CD14-positive monocyte (primary cell): ENCODE measurements around the gene TNN. TPM values are rescaled to one million over a fixed set of nuclear protein-coding genes. Genes with fewer than 3 reads are reported as not detected.

Source experiments
- DNase-seq, 3 donors: peaks; one replicate each; pipeline ENCODE4 v3.0.0-alpha.2; 2011 to 2022
- H2AFZ ChIP-seq: 2 replicates; pipeline ENCODE4 v1.6.0; 2012; ENCODE audit warnings: mild to moderate bottlenecking, low read depth, low read length, inconsistent platforms; ENCODE audit not compliant: insufficient read depth, poor library complexity, severe bottlenecking
- H3K27ac ChIP-seq, 2 donors: 1 replicate in 1 of 2; 2 replicates in 1 of 2; pipeline ENCODE4 v1.5.1; 2012 to 2013; ENCODE audit warnings: low read length in 2 of 2, control low read depth in 1 of 2, inconsistent platforms in 1 of 2, low read depth in 1 of 2, mild to moderate bottlenecking in 1 of 2
- H3K27me3 ChIP-seq, 2 donors: one replicate each; pipeline versions ENCODE4 v1.6.0 to v1.6.1; 2011 to 2013; ENCODE audit warnings: low read length in 2 of 2; ENCODE audit not compliant: control insufficient read depth in 2 of 2, insufficient read depth in 2 of 2
- H3K36me3 ChIP-seq, 2 donors: replicated peaks in 1 of 2; 1 replicate in 1 of 2; 2 replicates in 1 of 2; pipeline versions ENCODE4 v1.5.1 to v1.6.1; 2012 to 2013; ENCODE audit warnings: low read length in 2 of 2, control low read depth in 1 of 2, inconsistent platforms in 1 of 2, mild to moderate bottlenecking in 1 of 2; ENCODE audit not compliant: insufficient read depth in 2 of 2, control insufficient read depth in 1 of 2
- H3K4me1 ChIP-seq, 2 donors: 1 replicate in 1 of 2; 2 replicates in 1 of 2; pipeline versions ENCODE4 v1.5.1 to v1.6.1; 2012 to 2013; ENCODE audit warnings: low read length in 2 of 2, control low read depth in 1 of 2, inconsistent platforms in 1 of 2, mild to moderate bottlenecking in 1 of 2, moderate library complexity in 1 of 2; ENCODE audit not compliant: insufficient read depth in 2 of 2, control insufficient read depth in 1 of 2
- H3K4me2 ChIP-seq: replicated peaks from 2 replicates; pipeline ENCODE3; 2012; ENCODE audit warnings: low read length, moderate library complexity, mild to moderate bottlenecking; ENCODE audit not compliant: poor library complexity, severe bottlenecking; ENCODE audit errors: extremely low read depth
- H3K4me3 ChIP-seq, 3 experiments: fragments of 200-600 bp in 1 of 3; sonication (generic) in 1 of 3; replicated peaks in 1 of 3; 1 replicate in 2 of 3; 2 replicates in 1 of 3; pipeline ENCODE4 v1.5.1; 2011 to 2013; ENCODE audit warnings: low read length in 3 of 3, mild to moderate bottlenecking in 3 of 3, control low read depth in 2 of 3, low read depth in 2 of 3, inconsistent platforms in 1 of 3, moderate library complexity in 1 of 3
- H3K79me2 ChIP-seq: 2 replicates; pipeline ENCODE4 v1.6.0; 2012; ENCODE audit warnings: mild to moderate bottlenecking, control low read depth, inconsistent platforms, low read length, moderate library complexity; ENCODE audit not compliant: insufficient read depth
- H3K9ac ChIP-seq: 2 replicates; pipeline ENCODE4 v1.6.0; 2017; ENCODE audit warnings: low read length, mild to moderate bottlenecking; ENCODE audit not compliant: insufficient read depth, poor library complexity, severe bottlenecking
- H3K9me3 ChIP-seq, 2 donors: replicated peaks in 1 of 2; 1 replicate in 1 of 2; 2 replicates in 1 of 2; pipeline versions ENCODE4 v1.5.1 to v1.6.1; 2012 to 2013; ENCODE audit warnings: low read length in 2 of 2, control low read depth in 1 of 2; ENCODE audit not compliant: control insufficient read depth in 1 of 2, insufficient read depth in 1 of 2
- H4K20me1 ChIP-seq: 2 replicates; pipeline ENCODE4 v1.6.0; 2012; ENCODE audit warnings: mild to moderate bottlenecking, low read length, control low read depth, moderate library complexity; ENCODE audit not compliant: insufficient read depth
- H3K27ac Mint-ChIP-seq, 7 donors: one replicate each; pipeline ENCODE4 v1.8.0; 2020; ENCODE audit warnings: mild to moderate bottlenecking in 7 of 7, mixed read lengths in 7 of 7, moderate library complexity in 6 of 7, inconsistent platforms in 2 of 7
- H3K27me3 Mint-ChIP-seq, 3 donors: one replicate each; pipeline ENCODE4 v1.8.0; 2021 to 2022; ENCODE audit warnings: low read depth in 3 of 3, mild to moderate bottlenecking in 3 of 3, mixed read lengths in 3 of 3, moderate library complexity in 3 of 3, inconsistent platforms in 1 of 3
- H3K36me3 Mint-ChIP-seq, 2 donors: one replicate each; pipeline ENCODE4 v1.8.0; 2020; ENCODE audit warnings: mixed read lengths in 2 of 2, inconsistent platforms in 1 of 2, mild to moderate bottlenecking in 1 of 2
- H3K4me1 Mint-ChIP-seq: one replicate; pipeline ENCODE4 v1.8.0; 2020; ENCODE audit warnings: mild to moderate bottlenecking, mixed read lengths
- H3K4me3 Mint-ChIP-seq, 2 donors: one replicate each; pipeline ENCODE4 v1.8.0; 2020; ENCODE audit warnings: mild to moderate bottlenecking in 2 of 2, mixed read lengths in 2 of 2, moderate library complexity in 1 of 2
- H3K9me3 Mint-ChIP-seq, 7 donors: one replicate each; pipeline ENCODE4 v1.8.0; 2020 to 2022; ENCODE audit warnings: mixed read lengths in 7 of 7, mild to moderate bottlenecking in 6 of 7, moderate library complexity in 6 of 7, inconsistent platforms in 2 of 7
- CTCF ChIP-seq: fragments of 200-600 bp; IDR thresholded peaks from one replicate; pipeline ENCODE4 v1.8.0; 2022; ENCODE audit warnings: antibody characterized with exemption, mild to moderate bottlenecking
- WGBS: methylation state at CpG from one replicate; pipeline ENCODE4 v1.1.5; 2013; ENCODE audit warnings: missing lambda C conversion rate; ENCODE audit not compliant: insufficient coverage; 5-methylcytosine and 5-hydroxymethylcytosine counted together
- intact Hi-C, 2 donors: fragments of 100-400 bp; cut with micrococcal nuclease; formaldehyde crosslinking; loops; one replicate each; pipeline versions ENCODE4 v1.15.0 to v1.15.1; 2023
- polyA plus RNA-seq, 3 donors: library from polyadenylated mRNA; depleted of rRNA in 1 of 3; unstranded in 2 of 3; stranded (reverse) in 1 of 3; fragments of 300-500 nt in 2 of 3; fragments of >200 nt in 1 of 3; fragmentation: Illumina TruSeq in 2 of 3; gene quantifications; 1 replicate in 2 of 3; 2 replicates in 1 of 3; pipeline ENCODE4 v1.2.3, GENCODE V29; 2012 to 2021

Gene TNN
- polyA plus RNA-seq, 3 donors = not detected

GRCh38 chr1:175146529-175147213 is 79.0 kb downstream of the TNN start:
- peaks cover 7 to 11% (median 8%) of the 10 kb centered on the region in 3 donors for H3K27me3 Mint-ChIP-seq
- WGBS = 50% methylated on average over 8 of the region's 21 CpGs
- TF ChIP-seq CTCF = peak; percentile 82
- no peaks in the 10 kb centered on the region for H3K36me3 Mint-ChIP-seq
- no peaks in the 10 kb centered on the region for H3K9me3 Mint-ChIP-seq
- peak; percentile 52 to 57 (median 55) for DNase-seq
- Histone ChIP-seq H3K27ac (no peak overlapping the region), H3K36me3 (no peaks in the 10 kb centered on the region), H2AFZ (no peak overlapping the region), H3K4me2 (peak overlapping the region; percentile 23), H3K27me3 (no peaks in the 10 kb centered on the region), H4K20me1 (no peaks in the 10 kb centered on the region), H3K4me1 (peaks cover 0 to 4% of the 10 kb centered on the region in 2 donors), H3K9me3 (no peaks in the 10 kb centered on the region), H3K79me2 (no peaks in the 10 kb centered on the region), H3K9ac (no peak overlapping the region), H3K4me3 (no peak overlapping the region)
- H3K4me1 Mint-ChIP-seq = peaks cover 11% of the 10 kb centered on the region
- H3K27ac Mint-ChIP-seq = no peak overlapping the region
- intact Hi-C loops = loop anchor here in 1 of 2 donors (5.0 kb wide), 1 partner anchor 114 kb away; no protein-coding TSS in a partner anchor
- H3K4me3 Mint-ChIP-seq = peak overlapping the region in 1 of 2 donors; percentile 54

- Mint-ChIP-seq H3K4me3 (no peak overlapping the region), H3K9me3 (no peaks in the 10 kb centered on the region), H3K4me1 (peaks cover 17% of the 10 kb centered on the region), H3K27me3 (peaks cover 12 to 15% (median 12%) of the 10 kb centered on the region in 3 donors), H3K36me3 (no peaks in the 10 kb centered on the region), H3K27ac (no peak overlapping the region)
- no peaks in the 10 kb centered on the region for H3K79me2 ChIP-seq
- H4K20me1 ChIP-seq = no peaks in the 10 kb centered on the region
- peaks cover 0 to 4% of the 10 kb centered on the region in 2 donors for H3K4me1 ChIP-seq
- no peak overlapping the region for H3K27ac ChIP-seq
- H2AFZ ChIP-seq = no peak overlapping the region
- 80% methylated on average over 1 of the region's 5 CpGs for WGBS
- no peaks in the 10 kb centered on the region for H3K27me3 ChIP-seq
- no peak overlapping the region for H3K9ac ChIP-seq
- TF ChIP-seq CTCF = no peak
- intact Hi-C loops = loop anchor here in 1 of 2 donors (5.0 kb wide), 1 partner anchor 115 kb away; no protein-coding TSS in a partner anchor
- no peaks in the 10 kb centered on the region for H3K9me3 ChIP-seq
- no peak overlapping the region for H3K4me2 ChIP-seq
- H3K36me3 ChIP-seq = no peaks in the 10 kb centered on the region
- no peak for DNase-seq
- no peak overlapping the region for H3K4me3 ChIP-seq
Measured at GRCh38 chr1:175147569-175147968, 79.9 kb downstream of the TNN start.
